Measurements from ENCODE around the gene GOLT1A.
"Not testable (repeated sequence)": the region's sequence is repeated elsewhere in the genome, so short reads cannot be mapped to it uniquely, and the experiment has no call there.

The GOLT1A gene

GRCh38 chr1:204246876-204247275 is 33.1 kb upstream of the GOLT1A start:
- no peak for DNase-seq

GRCh38 chr1:204242920-204243319 is 29.1 kb upstream of the GOLT1A start:
- DNase-seq = no peak

- no peak for DNase-seq
Measured at GRCh38 chr1:204241914-204242313, 28.1 kb upstream of the GOLT1A start.

GRCh38 chr1:204241050-204241449 is 27.3 kb upstream of the GOLT1A start:
- no peak for DNase-seq

- DNase-seq = no peak
Measured at GRCh38 chr1:204240233-204240632, 26.4 kb upstream of the GOLT1A start.

GRCh38 chr1:204239401-204239800 is 25.6 kb upstream of the GOLT1A start:
- DNase-seq = not testable (repeated sequence)

GRCh38 chr1:204238520-204238919 is 24.7 kb upstream of the GOLT1A start:
- DNase-seq = not testable (repeated sequence)

- DNase-seq = not testable (repeated sequence)
Measured at GRCh38 chr1:204237515-204237914, 23.7 kb upstream of the GOLT1A start.

- DNase-seq = no peak
Measured at GRCh38 chr1:204232526-204232925, 18.7 kb upstream of the GOLT1A start.

GRCh38 chr1:204230211-204230610 is 16.4 kb upstream of the GOLT1A start:
- no peak for DNase-seq

GRCh38 chr1:204228896-204229295 is 15.1 kb upstream of the GOLT1A start:
- DNase-seq = no peak

GRCh38 chr1:204227996-204228785 is 14.4 kb upstream of the GOLT1A start:
- no peak for DNase-seq

- DNase-seq = no peak
Measured at GRCh38 chr1:204227351-204227750, 13.6 kb upstream of the GOLT1A start.

GRCh38 chr1:204225841-204226735 is 12.3 kb upstream of the GOLT1A start:
- no peak for DNase-seq

- no peak for DNase-seq
Measured at GRCh38 chr1:204224655-204225054, 10.9 kb upstream of the GOLT1A start.

- no peak for DNase-seq
Measured at GRCh38 chr1:204223129-204223860, 9.5 kb upstream of the GOLT1A start.

GRCh38 chr1:204222764-204223055 is 8.9 kb upstream of the GOLT1A start:
- DNase-seq = no peak

GRCh38 chr1:204222006-204222763 is 8.4 kb upstream of the GOLT1A start:
- no peak for DNase-seq

GRCh38 chr1:204221271-204221670 is 7.5 kb upstream of the GOLT1A start:
- no peak for DNase-seq

GRCh38 chr1:204219971-204220616 is 6.3 kb upstream of the GOLT1A start:
- no peak for DNase-seq

GRCh38 chr1:204218552-204218951 is 4.8 kb upstream of the GOLT1A start:
- no peak for DNase-seq

- no peak for DNase-seq
Measured at GRCh38 chr1:204217648-204218000, 3.8 kb upstream of the GOLT1A start.
